ENCODE results near the gene PYGO1.

PYGO1 gene

DNA sequence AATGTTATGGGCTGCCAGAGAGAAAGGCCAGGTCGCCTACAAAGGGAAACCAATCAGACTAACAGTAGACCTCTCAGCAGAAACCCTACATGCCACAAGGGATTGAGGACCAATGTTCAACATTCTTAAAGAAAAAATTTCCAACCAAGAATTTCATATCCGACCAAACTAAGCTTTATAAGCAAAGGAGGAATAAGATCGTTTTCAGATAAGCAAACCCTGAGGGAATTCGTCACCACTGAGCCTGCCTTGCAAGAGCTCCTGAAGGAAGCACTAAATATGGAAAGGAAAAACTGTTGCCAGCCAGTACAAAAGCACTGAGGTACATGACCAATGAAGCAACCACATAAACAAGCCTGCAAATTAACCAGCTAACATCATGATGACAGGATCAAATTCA lies 33.1 kb downstream of the PYGO1 start:
- no peaks in the 10 kb centered on the region for H3K36me3 ChIP-seq (ENCODE audit: low read depth)

DNA sequence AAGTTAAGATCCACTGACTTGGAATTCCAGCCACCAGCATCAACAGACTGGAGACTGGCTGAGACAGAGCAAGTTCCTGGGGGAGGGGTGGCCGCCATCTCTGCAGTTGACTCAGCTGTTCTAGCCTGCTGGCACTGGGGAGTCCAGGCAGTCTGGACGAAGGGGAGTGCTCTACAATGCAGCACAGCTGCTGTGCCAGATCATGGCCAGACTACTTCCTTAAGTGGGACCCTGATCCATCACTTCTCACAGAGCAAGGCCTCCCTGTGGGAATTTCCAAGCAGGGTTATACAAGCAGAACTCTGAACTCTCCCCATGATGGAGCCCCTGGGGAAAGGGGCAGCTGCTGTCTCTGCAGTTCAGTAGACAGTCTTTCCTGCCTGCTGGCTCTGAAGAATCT lies 35.2 kb downstream of the PYGO1 start:
- Histone ChIP-seq H3K27ac (ENCODE audit: poor library complexity, severe bottlenecking) (no peak overlapping the region), H3K4me1 (ENCODE audit: insufficient read depth, poor library complexity, severe bottlenecking) (no peaks in the 10 kb centered on the region), H3K36me3 (ENCODE audit: low read depth) (no peaks in the 10 kb centered on the region), H3K9me3 (ENCODE audit: severe bottlenecking) (peaks cover 18% of the 10 kb centered on the region), H3K4me3 (ENCODE audit: severe bottlenecking) (no peak overlapping the region), H3K27me3 (ENCODE audit: insufficient read depth, poor library complexity, severe bottlenecking) (no peaks in the 10 kb centered on the region)
- DNase-seq (ENCODE audit: low spot score) (no peak), ATAC-seq (ENCODE audit: low read depth) (no peak)
- TF ChIP-seq, protein P1, sequence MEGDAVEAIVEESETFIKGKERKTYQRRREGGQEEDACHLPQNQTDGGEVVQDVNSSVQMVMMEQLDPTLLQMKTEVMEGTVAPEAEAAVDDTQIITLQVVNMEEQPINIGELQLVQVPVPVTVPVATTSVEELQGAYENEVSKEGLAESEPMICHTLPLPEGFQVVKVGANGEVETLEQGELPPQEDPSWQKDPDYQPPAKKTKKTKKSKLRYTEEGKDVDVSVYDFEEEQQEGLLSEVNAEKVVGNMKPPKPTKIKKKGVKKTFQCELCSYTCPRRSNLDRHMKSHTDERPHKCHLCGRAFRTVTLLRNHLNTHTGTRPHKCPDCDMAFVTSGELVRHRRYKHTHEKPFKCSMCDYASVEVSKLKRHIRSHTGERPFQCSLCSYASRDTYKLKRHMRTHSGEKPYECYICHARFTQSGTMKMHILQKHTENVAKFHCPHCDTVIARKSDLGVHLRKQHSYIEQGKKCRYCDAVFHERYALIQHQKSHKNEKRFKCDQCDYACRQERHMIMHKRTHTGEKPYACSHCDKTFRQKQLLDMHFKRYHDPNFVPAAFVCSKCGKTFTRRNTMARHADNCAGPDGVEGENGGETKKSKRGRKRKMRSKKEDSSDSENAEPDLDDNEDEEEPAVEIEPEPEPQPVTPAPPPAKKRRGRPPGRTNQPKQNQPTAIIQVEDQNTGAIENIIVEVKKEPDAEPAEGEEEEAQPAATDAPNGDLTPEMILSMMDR (IDR thresholded peaks at IDR 0.05; ENCODE audit: poor library complexity, severe bottlenecking): no peak

More for the DNA sequence above, 33.1 kb downstream of the PYGO1 start:
- no peaks in the 10 kb centered on the region for H3K27me3 ChIP-seq (ENCODE audit: insufficient read depth, poor library complexity, severe bottlenecking)
- DNase-seq (ENCODE audit: low spot score): no peak
- TF ChIP-seq, protein P1 (IDR thresholded peaks at IDR 0.05; ENCODE audit: poor library complexity, severe bottlenecking): no peak
- no peaks in the 10 kb centered on the region for H3K4me1 ChIP-seq (ENCODE audit: insufficient read depth, poor library complexity, severe bottlenecking)
- no peak overlapping the region for H3K4me3 ChIP-seq (ENCODE audit: severe bottlenecking)
- no peak overlapping the region for H3K27ac ChIP-seq (ENCODE audit: poor library complexity, severe bottlenecking)
- ATAC-seq (ENCODE audit: low read depth): no peak
- H3K9me3 ChIP-seq (ENCODE audit: severe bottlenecking): peaks cover 18% of the 10 kb centered on the region

DNA sequence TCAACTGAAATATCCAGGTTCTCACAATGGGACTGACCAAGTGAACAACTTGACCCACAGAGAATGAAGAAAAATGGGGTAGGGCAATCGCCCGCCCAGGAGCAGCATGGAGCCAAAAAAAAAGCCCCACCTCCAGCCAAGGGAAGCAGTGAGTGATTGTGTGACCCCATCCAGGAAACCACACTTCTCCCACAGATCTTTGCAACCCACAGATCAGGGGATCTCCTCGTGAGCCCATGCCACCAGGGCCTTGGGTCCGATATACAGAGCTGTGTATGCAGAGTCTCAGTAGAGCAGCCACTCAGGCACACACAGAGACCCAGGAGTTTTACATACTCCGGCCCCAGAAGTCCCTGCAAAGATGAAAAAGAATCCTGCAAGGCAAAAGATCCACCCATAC lies 35.7 kb downstream of the PYGO1 start:
- Histone ChIP-seq H3K9me3 (ENCODE audit: severe bottlenecking) (peaks cover 18% of the 10 kb centered on the region), H3K27me3 (ENCODE audit: insufficient read depth, poor library complexity, severe bottlenecking) (no peaks in the 10 kb centered on the region), H3K4me3 (ENCODE audit: severe bottlenecking) (no peak overlapping the region), H3K36me3 (ENCODE audit: low read depth) (no peaks in the 10 kb centered on the region), H3K27ac (ENCODE audit: poor library complexity, severe bottlenecking) (no peak overlapping the region), H3K4me1 (ENCODE audit: insufficient read depth, poor library complexity, severe bottlenecking) (no peaks in the 10 kb centered on the region)
- TF ChIP-seq, protein P1 (IDR thresholded peaks at IDR 0.05; ENCODE audit: poor library complexity, severe bottlenecking): no peak
- DNase-seq (ENCODE audit: low spot score): no peak
- ATAC-seq (ENCODE audit: low read depth): no peak

DNA sequence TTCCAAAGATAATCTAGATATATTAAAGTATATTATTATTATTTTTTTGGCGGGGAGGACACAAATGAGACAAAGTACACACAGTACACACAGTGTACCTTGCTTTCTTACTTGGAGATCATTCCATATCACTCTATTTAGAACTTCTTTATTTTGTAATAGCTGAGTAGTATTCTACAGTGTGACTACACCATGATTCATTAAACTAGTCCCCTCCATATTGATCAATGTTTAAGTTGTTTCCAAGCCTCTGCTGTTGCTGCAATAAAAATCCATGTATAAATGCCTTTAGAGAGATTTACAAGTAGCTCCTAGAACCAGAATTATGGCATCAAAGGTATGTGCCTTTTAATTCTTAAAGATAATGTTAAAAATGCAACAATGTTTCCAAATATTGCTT lies 38.8 kb downstream of the PYGO1 start:
- ATAC-seq (ENCODE audit: low read depth): peak; percentile 51; the same call in 1 of the 3 replicates
- H3K4me1 ChIP-seq (ENCODE audit: insufficient read depth, poor library complexity, severe bottlenecking): peaks cover 3% of the 10 kb centered on the region

DNA sequence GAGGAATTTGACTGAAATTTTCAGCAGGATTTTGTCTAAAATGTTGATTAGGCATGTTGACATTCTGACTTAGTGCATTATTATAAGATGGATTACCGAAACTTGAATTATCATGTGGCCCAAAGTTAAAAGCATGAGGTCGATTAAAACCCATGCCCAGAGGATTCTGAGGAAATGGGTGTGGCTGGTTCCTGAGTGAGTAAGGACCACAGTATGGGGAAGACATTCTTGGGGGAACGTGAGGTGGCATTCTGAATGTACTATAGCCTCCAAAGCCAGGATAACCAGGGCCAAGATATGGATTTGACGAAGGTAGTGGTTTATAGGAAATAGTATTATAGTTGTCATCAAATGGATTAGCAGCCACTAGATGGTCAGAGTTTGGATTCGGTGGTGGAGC lies 41.4 kb downstream of the PYGO1 start:
- no peaks in the 10 kb centered on the region for H3K36me3 ChIP-seq (ENCODE audit: low read depth)
- H3K4me1 ChIP-seq (ENCODE audit: insufficient read depth, poor library complexity, severe bottlenecking): peaks cover 3% of the 10 kb centered on the region
- no peak overlapping the region for H3K4me3 ChIP-seq (ENCODE audit: severe bottlenecking)
- no peak overlapping the region for H3K27ac ChIP-seq (ENCODE audit: poor library complexity, severe bottlenecking)
- TF ChIP-seq, protein P1 (IDR thresholded peaks at IDR 0.05; ENCODE audit: poor library complexity, severe bottlenecking): no peak
- no peak for DNase-seq (ENCODE audit: low spot score)
- H3K27me3 ChIP-seq (ENCODE audit: insufficient read depth, poor library complexity, severe bottlenecking): no peaks in the 10 kb centered on the region
- ATAC-seq (ENCODE audit: low read depth): peak; percentile 66; the same call in 1 of the 3 replicates
- H3K9me3 ChIP-seq (ENCODE audit: severe bottlenecking): no peaks in the 10 kb centered on the region

More for the DNA sequence above, 38.8 kb downstream of the PYGO1 start:
- TF ChIP-seq, protein P1 (IDR thresholded peaks at IDR 0.05; ENCODE audit: poor library complexity, severe bottlenecking): no peak
- Histone ChIP-seq H3K27ac (ENCODE audit: poor library complexity, severe bottlenecking) (no peak overlapping the region), H3K9me3 (ENCODE audit: severe bottlenecking) (no peaks in the 10 kb centered on the region), H3K36me3 (ENCODE audit: low read depth) (no peaks in the 10 kb centered on the region), H3K4me3 (ENCODE audit: severe bottlenecking) (no peak overlapping the region), H3K27me3 (ENCODE audit: insufficient read depth, poor library complexity, severe bottlenecking) (no peaks in the 10 kb centered on the region)
- no peak for DNase-seq (ENCODE audit: low spot score)

Data from RWPE2 (cell line).